Measurements from ENCODE around the gene GIPC1. TPM values are rescaled to one million over a fixed set of nuclear protein-coding genes. Genes with fewer than 3 reads are reported as not detected.

Gene GIPC1
- total and polyA plus RNA-seq, 9 of the 15 experiments (the other 6 are each of a cell fraction or from before 2014, with no cell fraction given): 0.49 to 54.7 (median 24.8) TPM

DNA sequence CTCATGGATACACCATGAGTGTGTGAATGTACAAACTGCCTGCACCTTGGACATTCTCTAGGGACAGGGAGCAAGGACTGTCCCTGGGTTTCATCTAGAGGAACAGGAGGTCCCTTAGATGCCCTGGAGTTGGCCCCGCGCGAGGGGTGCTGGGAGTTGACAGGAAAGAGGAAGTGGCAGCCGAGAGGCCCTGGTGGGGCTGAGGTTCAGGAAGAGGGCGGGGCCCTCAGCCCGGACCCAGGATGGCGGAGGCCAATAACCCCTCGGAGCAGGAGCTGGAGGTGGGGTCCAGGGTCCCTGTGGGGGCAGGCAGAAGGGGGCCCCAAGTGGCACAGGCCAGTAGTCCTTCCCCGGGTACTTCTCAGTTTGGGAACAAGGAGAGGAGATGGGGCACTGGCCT is 55.9 kb downstream of the GIPC1 start (continued):
- TF ChIP-seq, protein P1, sequence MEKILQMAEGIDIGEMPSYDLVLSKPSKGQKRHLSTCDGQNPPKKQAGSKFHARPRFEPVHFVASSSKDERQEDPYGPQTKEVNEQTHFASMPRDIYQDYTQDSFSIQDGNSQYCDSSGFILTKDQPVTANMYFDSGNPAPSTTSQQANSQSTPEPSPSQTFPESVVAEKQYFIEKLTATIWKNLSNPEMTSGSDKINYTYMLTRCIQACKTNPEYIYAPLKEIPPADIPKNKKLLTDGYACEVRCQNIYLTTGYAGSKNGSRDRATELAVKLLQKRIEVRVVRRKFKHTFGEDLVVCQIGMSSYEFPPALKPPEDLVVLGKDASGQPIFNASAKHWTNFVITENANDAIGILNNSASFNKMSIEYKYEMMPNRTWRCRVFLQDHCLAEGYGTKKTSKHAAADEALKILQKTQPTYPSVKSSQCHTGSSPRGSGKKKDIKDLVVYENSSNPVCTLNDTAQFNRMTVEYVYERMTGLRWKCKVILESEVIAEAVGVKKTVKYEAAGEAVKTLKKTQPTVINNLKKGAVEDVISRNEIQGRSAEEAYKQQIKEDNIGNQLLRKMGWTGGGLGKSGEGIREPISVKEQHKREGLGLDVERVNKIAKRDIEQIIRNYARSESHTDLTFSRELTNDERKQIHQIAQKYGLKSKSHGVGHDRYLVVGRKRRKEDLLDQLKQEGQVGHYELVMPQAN (IDR thresholded peaks at IDR 0.05; ENCODE audit: borderline replicate concordance): no peak
- TF ChIP-seq MTA2 (IDR thresholded peaks at IDR 0.05; ENCODE audit: low read depth): no peak
- no peak for TF ChIP-seq HNRNPUL1 (IDR thresholded peaks at IDR 0.05; ENCODE audit: low read length)
- no peak for TF ChIP-seq GTF2E2 (tag; IDR thresholded peaks at IDR 0.05)
- TF ChIP-seq ZNF57 (CRISPR knock-in tag; IDR thresholded peaks at IDR 0.05): no peak
- TF ChIP-seq ZNF79 (CRISPR knock-in tag; IDR thresholded peaks at IDR 0.05; ENCODE audit: low read depth): no peak
- no peak for TF ChIP-seq ZHX1 (conservative IDR thresholded peaks at IDR 0.05; ENCODE audit: low read length)
- TF ChIP-seq ZSCAN29 (IDR thresholded peaks at IDR 0.05): no peak
- TF ChIP-seq TFAM (CRISPR knock-in tag; conservative IDR thresholded peaks at IDR 0.05): no peak
- TF ChIP-seq KLF6 (CRISPR knock-in tag; IDR thresholded peaks at IDR 0.05; ENCODE audit: borderline replicate concordance): peak; percentile 50; the same call in 1 of the 2 replicates
- no peak for TF ChIP-seq DDX20 (tag; IDR thresholded peaks at IDR 0.05; ENCODE audit: low read depth)
- TF ChIP-seq GATA2 (CRISPR knock-in tag; IDR thresholded peaks at IDR 0.05): no peak
- peak; percentile 65; the same call in 1 of the 2 replicates for TF ChIP-seq HDAC8 (tag; IDR thresholded peaks at IDR 0.05)
- TF ChIP-seq MCM2 (IDR thresholded peaks at IDR 0.05; ENCODE audit: low read depth): no peak
- TF ChIP-seq, protein P2, sequence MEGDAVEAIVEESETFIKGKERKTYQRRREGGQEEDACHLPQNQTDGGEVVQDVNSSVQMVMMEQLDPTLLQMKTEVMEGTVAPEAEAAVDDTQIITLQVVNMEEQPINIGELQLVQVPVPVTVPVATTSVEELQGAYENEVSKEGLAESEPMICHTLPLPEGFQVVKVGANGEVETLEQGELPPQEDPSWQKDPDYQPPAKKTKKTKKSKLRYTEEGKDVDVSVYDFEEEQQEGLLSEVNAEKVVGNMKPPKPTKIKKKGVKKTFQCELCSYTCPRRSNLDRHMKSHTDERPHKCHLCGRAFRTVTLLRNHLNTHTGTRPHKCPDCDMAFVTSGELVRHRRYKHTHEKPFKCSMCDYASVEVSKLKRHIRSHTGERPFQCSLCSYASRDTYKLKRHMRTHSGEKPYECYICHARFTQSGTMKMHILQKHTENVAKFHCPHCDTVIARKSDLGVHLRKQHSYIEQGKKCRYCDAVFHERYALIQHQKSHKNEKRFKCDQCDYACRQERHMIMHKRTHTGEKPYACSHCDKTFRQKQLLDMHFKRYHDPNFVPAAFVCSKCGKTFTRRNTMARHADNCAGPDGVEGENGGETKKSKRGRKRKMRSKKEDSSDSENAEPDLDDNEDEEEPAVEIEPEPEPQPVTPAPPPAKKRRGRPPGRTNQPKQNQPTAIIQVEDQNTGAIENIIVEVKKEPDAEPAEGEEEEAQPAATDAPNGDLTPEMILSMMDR (IDR thresholded peaks at IDR 0.05 in 2 of 3, conservative IDR thresholded peaks at IDR 0.05 in 1 of 3; ENCODE audit: insufficient read depth in 2 of 3, low read depth in 1 of 3, low read length in 3 of 3): no peak
- peak; percentile 26 for TF ChIP-seq NEUROD1 (IDR thresholded peaks at IDR 0.05; ENCODE audit: borderline replicate concordance, low read depth, low read length, partially characterized antibody)
- no peak for TF ChIP-seq ILF3 (IDR thresholded peaks at IDR 0.05; ENCODE audit: borderline replicate concordance)
- peak; percentile 35; the same call in 1 of the 2 replicates for TF ChIP-seq L3MBTL2 (IDR thresholded peaks at IDR 0.05)
- TF ChIP-seq RBM25 (IDR thresholded peaks at IDR 0.05; ENCODE audit: low read depth, low read length, severe bottlenecking): no peak
- no peak for TF ChIP-seq MECOM (CRISPR knock-in tag; IDR thresholded peaks at IDR 0.05)
- no peak for TF ChIP-seq KLF1 (tag; IDR thresholded peaks at IDR 0.05)
- TF ChIP-seq NRF1 (conservative IDR thresholded peaks at IDR 0.05 in 1 of 2, IDR thresholded peaks at IDR 0.05 in 1 of 2): peak; percentile 47 to 60; a peak in 3 of 4 replicates
- TF ChIP-seq VEZF1 (CRISPR knock-in tag; IDR thresholded peaks at IDR 0.05): peak; percentile 87

All from K562 (cell line).